Measurements from ENCODE around the gene HSP90B1. TPM values are rescaled to one million over a fixed set of nuclear protein-coding genes. Genes with fewer than 3 reads are reported as not detected.
A peak's percentile ranks its signal among the peaks of the same experiment; 100 is the strongest.

The HSP90B1 gene
- total and polyA plus RNA-seq, 2 of the 13 experiments (the other 11 are each of a cell fraction or from before 2014, with no cell fraction given), result 800 to 954 TPM

DNA sequence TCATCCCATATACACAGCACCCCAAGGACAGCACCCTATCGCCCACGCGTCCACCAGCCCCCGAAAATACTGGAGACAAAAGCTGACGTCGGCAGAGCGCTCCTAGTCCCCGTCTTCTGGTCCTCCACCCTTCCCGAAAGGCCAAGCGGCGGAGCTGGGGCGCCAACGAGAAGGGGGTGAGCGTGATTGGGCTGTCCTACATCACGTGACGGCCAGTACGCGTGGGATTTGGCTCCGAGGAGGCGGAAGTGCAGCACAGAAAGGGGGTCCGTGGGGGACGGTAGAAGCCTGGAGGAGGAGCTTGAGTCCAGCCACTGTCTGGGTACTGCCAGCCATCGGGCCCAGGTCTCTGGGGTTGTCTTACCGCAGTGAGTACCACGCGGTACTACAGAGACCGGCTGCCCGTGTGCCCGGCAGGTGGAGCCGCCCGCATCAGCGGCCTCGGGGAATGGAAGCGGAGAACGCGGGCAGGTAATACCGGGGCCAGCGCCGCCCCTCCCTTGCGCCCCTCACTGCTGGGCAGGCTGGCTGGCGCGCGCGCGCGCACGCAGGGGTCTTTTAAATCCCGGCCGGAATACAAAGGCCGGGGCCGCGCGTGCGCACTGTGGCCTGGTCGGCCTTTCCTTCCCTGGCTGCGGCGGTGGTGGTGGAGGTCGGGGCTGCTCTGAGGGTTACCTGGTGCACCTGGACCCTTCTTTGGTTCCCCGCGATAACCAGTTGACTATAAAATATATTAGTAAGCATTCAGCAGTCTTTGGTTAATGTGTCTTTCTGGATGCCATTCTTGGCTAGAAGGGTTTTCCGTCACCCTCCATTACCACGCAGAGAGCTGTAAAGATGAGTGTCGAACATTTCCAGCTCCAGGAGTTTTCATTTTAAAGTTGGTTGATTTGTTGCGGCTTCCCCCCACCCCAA is 35.6 kb downstream of the HSP90B1 start, which contains the start of gene TDG (continued):
- TF ChIP-seq, protein P1, sequence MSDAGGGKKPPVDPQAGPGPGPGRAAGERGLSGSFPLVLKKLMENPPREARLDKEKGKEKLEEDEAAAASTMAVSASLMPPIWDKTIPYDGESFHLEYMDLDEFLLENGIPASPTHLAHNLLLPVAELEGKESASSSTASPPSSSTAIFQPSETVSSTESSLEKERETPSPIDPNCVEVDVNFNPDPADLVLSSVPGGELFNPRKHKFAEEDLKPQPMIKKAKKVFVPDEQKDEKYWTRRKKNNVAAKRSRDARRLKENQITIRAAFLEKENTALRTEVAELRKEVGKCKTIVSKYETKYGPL (CRISPR knock-in tag; IDR thresholded peaks at IDR 0.05), result no peak; the same call in 1 of the 2 replicates
- TF ChIP-seq ZNF619 (CRISPR knock-in tag; IDR thresholded peaks at IDR 0.05) (peak; percentile 95), SUZ12 (IDR thresholded peaks at IDR 0.05; ENCODE audit: low read depth, low read length) (0 out of 2 replicates have a peak, but pooled peaks have one; percentile 16), ZNF253 (CRISPR knock-in tag; IDR thresholded peaks at IDR 0.05; ENCODE audit: borderline replicate concordance) (0 out of 2 replicates have a peak, but pooled peaks have one; percentile 66), GTF2F1 (IDR thresholded peaks at IDR 0.05; ENCODE audit: low read length) (no peak), RNF2 (conservative IDR thresholded peaks at IDR 0.05; ENCODE audit: low read depth) (peak; percentile 93; the same call in 1 of the 2 replicates), PCBP1 (IDR thresholded peaks at IDR 0.05; ENCODE audit: borderline replicate concordance, low read depth, low read length) (0 out of 2 replicates have a peak, but pooled peaks have one; percentile 47), SAFB2 (CRISPR knock-in tag; IDR thresholded peaks at IDR 0.05; ENCODE audit: borderline replicate concordance, low read depth) (peak; percentile 48; the same call in 1 of the 2 replicates), PRMT3 (CRISPR knock-in tag; IDR thresholded peaks at IDR 0.05; ENCODE audit: borderline replicate concordance, low read depth) (no peak), ZNF724P (CRISPR knock-in tag; IDR thresholded peaks at IDR 0.05; ENCODE audit: borderline replicate concordance) (no peak), ZNF550 (CRISPR knock-in tag; IDR thresholded peaks at IDR 0.05; ENCODE audit: borderline replicate concordance) (no peak), ZNF775 (CRISPR knock-in tag; IDR thresholded peaks at IDR 0.05; ENCODE audit: borderline replicate concordance) (no peak), MAFF (IDR thresholded peaks at IDR 0.05; ENCODE audit: low read depth, low read length) (peak; percentile 61), HNRNPUL1 (IDR thresholded peaks at IDR 0.05; ENCODE audit: low read depth, low read length) (no peak), RBAK (CRISPR knock-in tag; IDR thresholded peaks at IDR 0.05) (no peak), HOXA3 (CRISPR knock-in tag; IDR thresholded peaks at IDR 0.05) (peak; percentile 87), ZNF569 (CRISPR knock-in tag; IDR thresholded peaks at IDR 0.05; ENCODE audit: borderline replicate concordance) (no peak)
- TF ChIP-seq, protein P2, sequence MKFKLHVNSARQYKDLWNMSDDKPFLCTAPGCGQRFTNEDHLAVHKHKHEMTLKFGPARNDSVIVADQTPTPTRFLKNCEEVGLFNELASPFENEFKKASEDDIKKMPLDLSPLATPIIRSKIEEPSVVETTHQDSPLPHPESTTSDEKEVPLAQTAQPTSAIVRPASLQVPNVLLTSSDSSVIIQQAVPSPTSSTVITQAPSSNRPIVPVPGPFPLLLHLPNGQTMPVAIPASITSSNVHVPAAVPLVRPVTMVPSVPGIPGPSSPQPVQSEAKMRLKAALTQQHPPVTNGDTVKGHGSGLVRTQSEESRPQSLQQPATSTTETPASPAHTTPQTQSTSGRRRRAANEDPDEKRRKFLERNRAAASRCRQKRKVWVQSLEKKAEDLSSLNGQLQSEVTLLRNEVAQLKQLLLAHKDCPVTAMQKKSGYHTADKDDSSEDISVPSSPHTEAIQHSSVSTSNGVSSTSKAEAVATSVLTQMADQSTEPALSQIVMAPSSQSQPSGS (CRISPR knock-in tag; IDR thresholded peaks at IDR 0.05), result peak; percentile 52; the same call in 1 of the 2 replicates
- TF ChIP-seq, protein P3, sequence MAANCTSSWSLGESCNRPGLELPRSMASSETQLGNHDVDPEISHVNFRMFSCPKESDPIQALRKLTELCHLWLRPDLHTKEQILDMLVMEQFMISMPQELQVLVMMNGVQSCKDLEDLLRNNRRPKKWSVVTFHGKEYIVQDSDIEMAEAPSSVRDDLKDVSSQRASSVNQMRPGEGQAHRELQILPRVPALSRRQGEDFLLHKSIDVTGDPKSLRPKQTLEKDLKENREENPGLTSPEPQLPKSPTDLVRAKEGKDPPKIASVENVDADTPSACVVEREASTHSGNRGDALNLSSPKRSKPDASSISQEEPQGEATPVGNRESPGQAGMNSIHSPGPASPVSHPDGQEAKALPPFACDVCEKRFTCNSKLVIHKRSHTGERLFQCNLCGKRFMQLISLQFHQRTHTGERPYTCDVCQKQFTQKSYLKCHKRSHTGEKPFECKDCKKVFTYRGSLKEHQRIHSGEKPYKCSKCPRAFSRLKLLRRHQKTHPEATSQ (CRISPR knock-in tag; IDR thresholded peaks at IDR 0.05; ENCODE audit: borderline replicate concordance), result no peak; the same call in 1 of the 2 replicates
- TF ChIP-seq, protein P4, sequence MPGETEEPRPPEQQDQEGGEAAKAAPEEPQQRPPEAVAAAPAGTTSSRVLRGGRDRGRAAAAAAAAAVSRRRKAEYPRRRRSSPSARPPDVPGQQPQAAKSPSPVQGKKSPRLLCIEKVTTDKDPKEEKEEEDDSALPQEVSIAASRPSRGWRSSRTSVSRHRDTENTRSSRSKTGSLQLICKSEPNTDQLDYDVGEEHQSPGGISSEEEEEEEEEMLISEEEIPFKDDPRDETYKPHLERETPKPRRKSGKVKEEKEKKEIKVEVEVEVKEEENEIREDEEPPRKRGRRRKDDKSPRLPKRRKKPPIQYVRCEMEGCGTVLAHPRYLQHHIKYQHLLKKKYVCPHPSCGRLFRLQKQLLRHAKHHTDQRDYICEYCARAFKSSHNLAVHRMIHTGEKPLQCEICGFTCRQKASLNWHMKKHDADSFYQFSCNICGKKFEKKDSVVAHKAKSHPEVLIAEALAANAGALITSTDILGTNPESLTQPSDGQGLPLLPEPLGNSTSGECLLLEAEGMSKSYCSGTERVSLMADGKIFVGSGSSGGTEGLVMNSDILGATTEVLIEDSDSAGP (CRISPR knock-in tag; IDR thresholded peaks at IDR 0.05; ENCODE audit: borderline replicate concordance), result peak; percentile 98
- TF ChIP-seq, protein P5, sequence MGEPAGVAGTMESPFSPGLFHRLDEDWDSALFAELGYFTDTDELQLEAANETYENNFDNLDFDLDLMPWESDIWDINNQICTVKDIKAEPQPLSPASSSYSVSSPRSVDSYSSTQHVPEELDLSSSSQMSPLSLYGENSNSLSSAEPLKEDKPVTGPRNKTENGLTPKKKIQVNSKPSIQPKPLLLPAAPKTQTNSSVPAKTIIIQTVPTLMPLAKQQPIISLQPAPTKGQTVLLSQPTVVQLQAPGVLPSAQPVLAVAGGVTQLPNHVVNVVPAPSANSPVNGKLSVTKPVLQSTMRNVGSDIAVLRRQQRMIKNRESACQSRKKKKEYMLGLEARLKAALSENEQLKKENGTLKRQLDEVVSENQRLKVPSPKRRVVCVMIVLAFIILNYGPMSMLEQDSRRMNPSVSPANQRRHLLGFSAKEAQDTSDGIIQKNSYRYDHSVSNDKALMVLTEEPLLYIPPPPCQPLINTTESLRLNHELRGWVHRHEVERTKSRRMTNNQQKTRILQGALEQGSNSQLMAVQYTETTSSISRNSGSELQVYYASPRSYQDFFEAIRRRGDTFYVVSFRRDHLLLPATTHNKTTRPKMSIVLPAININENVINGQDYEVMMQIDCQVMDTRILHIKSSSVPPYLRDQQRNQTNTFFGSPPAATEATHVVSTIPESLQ (CRISPR knock-in tag; conservative IDR thresholded peaks at IDR 0.05), result 0 out of 2 replicates have a peak, but pooled peaks have one; percentile 69
